Skin epidermis (tissue), 12 donors: ENCODE results near the gene GCC2.
"Not testable (repeated sequence)": the region's sequence is repeated elsewhere in the genome, so short reads cannot be mapped to it uniquely, and the experiment has no call there.

Experiments used
- H3K27ac ChIP-seq, 21 experiments: fragments of 200-600 bp; sonication (generic) in 11 of 21; one replicate each; pipeline ENCODE4 v1.5.0; 2020; ENCODE audit warnings: mild to moderate bottlenecking in 3 of 21, inconsistent platforms in 2 of 21, moderate library complexity in 2 of 21
- H3K4me3 ChIP-seq, 7 experiments: fragments of 200-600 bp; sonication (generic) in 2 of 7; one replicate each; pipeline ENCODE4 v1.5.0; 2020; ENCODE audit warnings: inconsistent platforms in 2 of 7, mild to moderate bottlenecking in 2 of 7, moderate library complexity in 1 of 7

Gene GCC2

DNA sequence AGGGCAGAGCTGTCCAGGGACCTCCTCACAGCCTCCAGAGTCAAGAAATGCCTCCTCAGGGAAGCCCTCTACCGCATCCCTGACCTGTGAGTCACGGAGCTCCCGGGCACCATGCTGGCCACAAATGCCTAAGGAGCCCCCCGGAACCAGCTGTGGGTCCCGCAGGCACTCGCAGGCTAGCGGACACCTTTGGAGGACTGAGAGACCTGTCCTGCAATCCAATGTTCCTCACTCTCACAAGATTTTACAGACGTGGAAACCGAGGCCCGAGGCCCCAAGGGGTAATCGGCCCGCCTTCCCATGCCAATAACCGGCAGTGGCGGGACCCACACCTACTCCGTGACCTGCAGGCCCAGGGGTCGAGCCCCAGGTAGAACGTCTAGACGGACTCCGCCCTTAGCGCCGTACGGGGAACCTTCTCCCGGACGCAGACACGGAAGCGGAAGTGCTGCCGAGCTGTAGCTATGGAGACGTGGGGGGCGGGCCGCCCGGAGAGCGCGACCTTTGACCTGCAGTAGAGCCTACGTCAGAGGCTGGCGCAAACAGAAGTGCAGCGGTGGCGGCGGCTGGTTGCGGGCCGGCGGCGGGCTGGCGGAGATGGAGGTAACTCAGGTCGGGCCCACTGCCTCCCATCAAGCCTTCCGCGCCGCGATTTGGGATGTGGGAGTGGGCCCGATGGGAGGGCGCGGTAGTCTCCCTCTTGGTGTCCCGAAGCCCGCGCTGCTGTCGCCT, at the start of gene GCC2:
Gene GCC2 (plus strand): TSS at position 529 of the 732 bp plus-strand sequence. CDS start 69 bp downstream, at position 598.
- H3K27ac ChIP-seq = peak within 1 kb of the TSS; percentile 59 to 95 (median 90)

DNA sequence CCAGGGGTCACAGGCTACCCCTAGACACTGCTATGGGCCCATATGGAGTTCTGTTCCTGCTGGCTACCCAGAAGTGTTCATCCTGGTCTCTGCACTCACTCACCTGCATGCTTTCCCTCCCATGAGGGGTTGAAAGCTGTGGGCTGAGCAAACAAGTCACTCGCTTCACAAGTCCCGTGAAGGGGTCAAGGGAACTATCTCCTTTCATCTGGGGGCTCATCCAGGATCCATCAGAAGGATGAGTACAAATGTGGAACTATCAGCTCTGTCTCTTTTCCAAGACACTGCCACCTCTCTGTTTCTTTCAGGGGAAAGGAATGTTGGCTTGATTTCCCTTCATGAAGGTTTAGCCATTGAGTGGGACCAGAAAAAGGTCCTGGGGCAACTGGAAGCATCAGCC, 49.5 kb upstream of the GCC2 start:
- Histone ChIP-seq H3K27ac (no peak overlapping the region), H3K4me3 (no peak overlapping the region)

More for the DNA sequence above, at the start of gene GCC2:
- peak within 1 kb of the TSS; percentile 53 to 92 (median 79) for H3K4me3 ChIP-seq

DNA sequence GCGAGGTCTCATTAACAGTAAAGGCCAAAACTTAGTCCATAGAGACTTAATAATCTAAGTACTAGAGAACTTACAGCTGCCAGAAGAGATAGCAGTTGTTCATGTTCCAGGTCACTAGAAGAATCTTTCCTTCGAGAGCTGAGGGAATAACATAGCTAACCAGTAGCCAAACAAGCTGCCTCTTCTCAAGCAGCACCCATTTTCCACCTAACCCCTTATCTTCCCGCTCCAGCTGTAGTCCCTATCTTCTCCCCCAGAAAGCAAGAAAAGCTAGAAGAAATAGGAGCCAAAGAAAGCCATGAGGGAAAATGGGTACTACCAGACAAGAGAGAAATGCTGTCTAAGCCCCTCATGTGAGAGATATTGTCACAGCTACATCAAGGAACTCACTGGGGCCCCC, 47.2 kb upstream of the GCC2 start:
- no peak overlapping the region for H3K27ac ChIP-seq
- no peak overlapping the region for H3K4me3 ChIP-seq

- Histone ChIP-seq H3K27ac (no peak overlapping the region), H3K4me3 (no peak overlapping the region)
Measured at GRCh38 chr2:108403494-108403893, 45.5 kb upstream of the GCC2 start.

GRCh38 chr2:108404784-108405397, 44.1 kb upstream of the GCC2 start:
- H3K27ac ChIP-seq = no peak overlapping the region
- H3K4me3 ChIP-seq = no peak overlapping the region

- H3K4me3 ChIP-seq = no peak overlapping the region
- H3K27ac ChIP-seq = no peak overlapping the region
Measured at GRCh38 chr2:108407864-108408729, 40.9 kb upstream of the GCC2 start.

DNA sequence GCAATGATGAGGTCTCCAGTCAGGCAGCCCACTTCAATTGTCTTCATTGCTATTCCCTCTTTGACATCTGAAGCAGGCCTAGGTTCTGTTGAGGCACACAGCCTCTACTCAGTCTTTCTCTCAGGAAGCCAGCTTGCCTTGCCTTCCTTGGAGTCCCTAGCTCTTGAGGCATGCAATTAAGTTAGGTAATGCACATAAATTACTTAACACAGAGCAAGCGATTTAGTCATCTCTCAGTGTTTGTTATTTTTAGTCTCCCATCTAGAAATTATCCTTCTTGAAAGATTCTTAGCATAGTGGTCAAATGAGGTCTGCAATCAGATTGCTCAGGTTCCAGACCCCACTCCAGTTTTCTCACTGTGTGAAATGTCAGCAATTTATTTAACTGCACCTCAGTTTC, 39.2 kb upstream of the GCC2 start:
- H3K4me3 ChIP-seq = no peak overlapping the region
- H3K27ac ChIP-seq = no peak overlapping the region

GRCh38 chr2:108412995-108413710, 35.9 kb upstream of the GCC2 start:
- H3K4me3 ChIP-seq = no peak overlapping the region
- H3K27ac ChIP-seq = no peak overlapping the region

DNA sequence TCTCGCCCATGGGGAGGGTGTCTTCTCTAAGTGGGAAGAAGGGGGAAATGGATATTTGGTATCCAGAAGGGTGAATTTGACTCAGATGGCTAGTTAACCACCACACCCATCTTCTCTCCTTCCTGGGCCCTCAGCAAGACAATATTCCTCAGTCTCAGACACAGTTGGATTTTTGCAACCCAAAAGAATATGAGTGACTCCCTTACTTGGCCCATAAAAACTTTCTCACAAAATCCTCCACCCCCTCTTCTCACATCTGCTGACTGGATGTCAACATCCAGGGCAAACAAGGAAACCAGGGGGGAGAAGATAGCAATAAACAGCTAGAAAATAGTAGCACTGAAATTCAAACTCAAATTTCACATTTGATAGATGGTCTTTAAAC, 35.3 kb upstream of the GCC2 start:
- no peak overlapping the region for H3K27ac ChIP-seq
- no peak overlapping the region for H3K4me3 ChIP-seq

DNA sequence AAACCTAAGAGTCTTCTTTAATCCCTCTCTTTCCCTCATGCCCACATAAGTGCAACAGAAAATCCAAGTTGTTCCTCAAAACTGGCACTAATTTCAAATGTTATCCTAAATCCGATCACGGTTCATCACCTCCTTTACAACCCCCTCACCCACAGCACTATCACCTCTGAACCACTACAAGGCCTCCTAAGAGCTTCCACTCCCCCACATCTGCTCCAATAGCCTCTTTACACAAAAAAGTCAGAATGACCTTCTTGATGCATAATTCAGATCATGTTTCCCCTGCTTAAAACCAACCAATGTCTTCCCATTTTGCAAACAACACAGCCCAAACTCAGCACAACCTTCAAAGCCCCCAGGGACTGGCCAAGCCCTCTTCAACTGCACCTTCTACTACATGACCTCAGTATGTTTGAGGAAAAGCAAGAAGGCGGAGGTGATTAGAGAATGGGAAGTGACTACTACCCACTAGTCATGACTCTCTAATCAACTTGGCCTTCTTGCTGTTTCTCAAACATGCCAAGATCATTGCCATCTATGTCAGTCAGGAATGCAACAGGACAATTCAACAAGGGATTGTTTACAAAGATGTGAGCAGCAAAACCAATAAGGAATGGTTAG, 34.6 kb upstream of the GCC2 start:
- Histone ChIP-seq H3K4me3 (no peak overlapping the region), H3K27ac (no peak overlapping the region)

DNA sequence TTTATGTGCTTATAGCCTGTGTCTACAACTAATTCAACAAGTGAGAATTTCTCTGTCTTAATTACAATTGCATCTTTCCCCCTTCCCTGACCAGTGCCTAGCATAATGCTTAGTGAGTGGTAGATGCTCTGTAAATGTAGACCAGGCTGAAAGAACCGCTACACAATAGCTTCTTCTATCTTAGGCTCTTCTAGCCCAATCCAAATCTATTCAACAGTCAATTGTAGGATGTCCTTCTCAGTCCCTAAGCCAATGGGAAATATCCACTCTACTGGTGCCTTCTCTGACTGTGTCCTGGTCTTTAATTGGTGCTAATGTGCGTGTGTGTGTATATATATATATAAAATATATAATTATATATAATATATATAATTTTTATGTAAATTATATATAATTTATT, 34.1 kb upstream of the GCC2 start:
- Histone ChIP-seq H3K27ac (no peak overlapping the region), H3K4me3 (no peak overlapping the region)

DNA sequence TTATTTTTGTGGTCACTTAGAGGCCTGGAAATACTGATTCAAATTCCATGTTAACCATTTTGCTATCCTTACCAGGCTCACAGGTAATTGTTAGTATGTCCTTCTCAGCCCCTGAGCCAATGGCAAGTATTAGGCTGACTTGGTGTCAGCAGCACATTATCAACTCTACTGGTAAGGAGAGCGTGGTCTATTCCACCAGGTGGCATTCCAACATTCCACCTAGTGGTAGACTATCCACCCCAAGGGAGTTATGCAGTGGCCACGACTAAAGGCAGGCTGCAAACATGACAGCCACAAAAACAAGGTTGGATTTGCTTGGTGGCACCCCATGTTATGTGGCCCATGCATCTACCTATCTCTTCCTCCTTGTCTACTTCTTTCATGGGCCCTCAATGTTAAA, 31.8 kb upstream of the GCC2 start:
- no peak overlapping the region for H3K27ac ChIP-seq

DNA sequence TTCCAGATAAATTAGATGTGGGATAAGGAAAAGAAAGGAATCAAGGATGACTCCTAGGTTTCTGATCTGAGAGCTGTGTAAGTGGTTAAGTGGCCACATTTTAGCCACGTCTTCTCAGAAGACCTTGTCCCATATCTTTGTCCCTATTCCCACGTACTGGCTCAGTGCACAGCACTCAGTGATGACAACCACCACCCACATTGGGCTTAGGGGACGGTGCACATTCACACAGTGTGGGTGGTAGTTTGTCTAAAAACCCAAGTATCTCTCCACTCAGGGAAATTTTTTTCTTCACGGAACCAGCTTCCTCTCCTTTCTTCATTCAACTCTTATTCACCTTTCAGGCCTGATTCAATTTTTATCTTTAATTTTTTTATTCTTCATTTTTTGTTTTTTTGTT, 30.6 kb upstream of the GCC2 start:
- Histone ChIP-seq H3K4me3 (no peak overlapping the region), H3K27ac (no peak overlapping the region)

More for the DNA sequence above, 31.8 kb upstream of the GCC2 start:
- H3K4me3 ChIP-seq = no peak overlapping the region

- no peak overlapping the region for H3K27ac ChIP-seq
- H3K4me3 ChIP-seq = no peak overlapping the region
Measured at GRCh38 chr2:108423067-108423466, 25.9 kb upstream of the GCC2 start.

DNA sequence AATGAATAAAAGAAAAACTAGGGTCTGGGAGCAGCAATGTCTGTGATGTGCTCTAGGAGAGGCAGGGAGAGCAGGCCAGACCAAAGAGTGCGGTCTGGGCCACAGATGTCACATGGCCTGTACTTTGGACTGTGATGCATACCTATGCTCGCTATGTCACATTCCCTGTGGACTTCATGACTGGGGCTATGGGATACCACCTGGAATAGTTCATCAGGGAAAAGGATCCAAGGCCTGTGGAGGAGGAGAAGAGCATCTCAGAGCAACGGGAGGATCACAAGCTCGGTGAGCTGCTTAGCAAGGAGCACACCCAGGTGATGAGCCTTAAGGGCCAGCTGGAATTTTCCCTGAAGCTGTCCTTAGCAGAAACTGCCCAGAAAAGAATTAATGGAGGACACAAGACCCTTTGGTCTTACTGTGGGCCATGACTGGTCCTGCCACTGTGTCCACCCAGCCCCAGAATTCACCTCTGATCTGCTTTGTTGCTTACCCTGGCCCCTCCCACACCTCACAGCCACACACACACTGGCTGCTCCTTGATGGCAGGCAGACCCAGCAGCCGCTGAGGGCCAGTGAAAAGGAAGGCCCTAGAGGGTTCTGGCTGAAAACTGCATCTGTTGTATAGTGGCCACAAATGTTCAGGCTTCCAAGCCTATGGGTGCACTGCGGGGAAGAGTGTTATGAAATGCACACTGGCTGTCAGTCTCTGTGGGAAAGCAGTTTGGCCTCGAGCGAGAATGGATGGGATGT, 25.3 kb upstream of the GCC2 start:
- no peak overlapping the region for H3K27ac ChIP-seq
- H3K4me3 ChIP-seq = no peak overlapping the region

GRCh38 chr2:108428286-108429009, 20.6 kb upstream of the GCC2 start:
- Histone ChIP-seq H3K27ac (no peak overlapping the region), H3K4me3 (no peak overlapping the region)

DNA sequence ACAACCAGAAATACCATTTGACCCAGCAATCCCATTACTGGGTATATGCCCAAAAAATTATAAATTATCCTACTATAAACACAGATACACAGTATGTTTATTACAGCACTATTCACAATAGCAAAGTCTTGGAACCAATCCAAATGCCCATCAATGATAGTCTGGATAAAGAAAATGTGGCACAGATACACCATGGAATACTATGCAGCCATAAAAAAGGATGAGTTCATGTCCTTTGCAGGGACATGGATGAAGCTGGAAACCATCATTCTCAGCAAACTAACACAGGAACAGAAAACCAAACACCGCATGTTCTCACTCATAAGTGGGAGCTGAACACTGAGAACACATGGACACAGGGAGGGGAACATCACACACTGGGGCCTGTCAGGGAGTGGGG, 13.4 kb upstream of the GCC2 start:
- H3K4me3 ChIP-seq, H3K27ac ChIP-seq: not testable (repeated sequence)

DNA sequence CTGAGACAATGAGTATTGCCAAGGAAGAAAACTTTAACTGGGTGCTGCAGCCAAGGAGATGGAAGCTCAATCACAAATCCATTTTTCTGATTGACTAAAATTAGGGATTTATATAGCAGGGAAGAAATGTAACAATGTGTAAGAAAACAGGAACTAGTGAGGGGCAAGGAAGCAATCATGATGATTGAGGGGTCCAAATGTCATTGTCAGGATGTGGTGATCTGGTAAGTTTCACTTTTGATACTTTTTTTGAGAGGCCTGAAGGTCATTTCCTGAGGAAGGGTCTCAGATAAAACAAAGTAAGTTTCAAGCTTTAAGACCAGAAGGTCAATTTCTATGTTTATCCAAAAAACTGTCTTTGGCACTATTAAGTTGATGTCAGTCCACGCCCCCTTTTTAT, 12.0 kb upstream of the GCC2 start:
- Histone ChIP-seq H3K4me3 (no peak overlapping the region), H3K27ac (no peak overlapping the region)
